K562 (cell line): Measurements from ENCODE around the gene BTAF1. TPM values are rescaled to one million over a fixed set of nuclear protein-coding genes. Genes with fewer than 3 reads are reported as not detected.

Experiments used
- BCOR ChIP-seq: fragments of 450-650 bp; IDR thresholded peaks from 2 replicates; pipeline ENCODE4 v1.6.1; 2016
- BRD4 ChIP-seq: fragments of 200-600 bp; sonication (generic); IDR thresholded peaks from 2 replicates; pipeline ENCODE4 v1.6.1; 2017; ENCODE audit warnings: inconsistent platforms
- CEBPG ChIP-seq, 3 experiments: fragments of 200-800 bp in 1 of 3; sonication (Bioruptor generic) in 1 of 3; sonication (generic) in 1 of 3; formaldehyde crosslinking in 1 of 3; IDR thresholded peaks in 2 of 3; conservative IDR thresholded peaks in 1 of 3; 2 replicates each; pipeline versions ENCODE4 v1.6.1 to v1.8.0; 2016 to 2022; ENCODE audit warnings: missing compliant biosample characterization in 2 of 3, missing genetic modification characterization in 2 of 3, mild to moderate bottlenecking in 1 of 3, missing genetic modification reagents in 1 of 3
- DIDO1 ChIP-seq: fragments of 450-650 bp; IDR thresholded peaks from 2 replicates; pipeline ENCODE4 v1.6.1; 2016; ENCODE audit warnings: low read depth, missing biosample characterization, missing genetic modification characterization
- DNMT1 ChIP-seq: fragments of 450-650 bp; IDR thresholded peaks from 2 replicates; pipeline ENCODE4 v1.6.1; 2016; ENCODE audit warnings: antibody characterized with exemption, mild to moderate bottlenecking
- EWSR1 ChIP-seq: fragments of 450-650 bp; IDR thresholded peaks from 2 replicates; pipeline ENCODE4 v1.6.1; 2018; ENCODE audit warnings: borderline replicate concordance, mild to moderate bottlenecking, low read depth, moderate library complexity; ENCODE audit not compliant: partially characterized antibody
- KLF13 ChIP-seq: fragments of 450-650 bp; IDR thresholded peaks from 2 replicates; pipeline ENCODE4 v1.6.1; 2016; ENCODE audit warnings: missing genetic modification characterization, low read depth, mild to moderate bottlenecking, missing compliant biosample characterization, moderate library complexity, borderline replicate concordance
- NFE2L1 ChIP-seq: fragments of 450-650 bp; IDR thresholded peaks from 2 replicates; pipeline ENCODE4 v1.6.1; 2016; ENCODE audit warnings: missing genetic modification characterization, low read depth, mild to moderate bottlenecking, missing compliant biosample characterization, moderate library complexity, borderline replicate concordance
- NONO ChIP-seq, 2 experiments: fragments of 200-400 bp in 1 of 2; fragments of 450-650 bp in 1 of 2; formaldehyde crosslinking in 1 of 2; IDR thresholded peaks; 2 replicates each; pipeline ENCODE4 v1.6.1; 2017; ENCODE audit warnings: low read depth in 2 of 2, mild to moderate bottlenecking in 2 of 2, moderate library complexity in 2 of 2, low read length in 1 of 2
- PHTF2 ChIP-seq: fragments of 250-450 bp; sonication (Bioruptor Pico); IDR thresholded peaks from 2 replicates; pipeline ENCODE4 v1.5.0; 2021; ENCODE audit warnings: mild to moderate bottlenecking
- RAD51 ChIP-seq: fragments of 450-650 bp; IDR thresholded peaks from 2 replicates; pipeline ENCODE4 v1.7.1; 2016; ENCODE audit warnings: low read depth, mild to moderate bottlenecking, borderline replicate concordance
- RBFOX2 ChIP-seq: fragments of 200-400 bp; formaldehyde crosslinking; IDR thresholded peaks from 2 replicates; pipeline ENCODE4 v1.6.1; 2017; ENCODE audit warnings: low read depth, mild to moderate bottlenecking, low read length, moderate library complexity
- TCF7 ChIP-seq: sonication (generic); IDR thresholded peaks from 2 replicates; pipeline ENCODE4 v1.6.1; 2016; ENCODE audit warnings: antibody characterized with exemption, borderline replicate concordance
- ZNF347 ChIP-seq: fragments of 450-650 bp; formaldehyde crosslinking; IDR thresholded peaks from 2 replicates; pipeline ENCODE4 v1.4.0; 2020; ENCODE audit warnings: low read depth, mild to moderate bottlenecking, moderate library complexity
- ZNF408 ChIP-seq: fragments of 250-450 bp; sonication (Bioruptor Pico); IDR thresholded peaks from 2 replicates; pipeline ENCODE4 v1.4.0; 2020; ENCODE audit warnings: low read depth, mild to moderate bottlenecking, moderate library complexity
- ZNF830 ChIP-seq: fragments of 250-450 bp; sonication (Bioruptor Pico); IDR thresholded peaks from 2 replicates; pipeline ENCODE4 v1.5.0; 2021; ENCODE audit warnings: mild to moderate bottlenecking
- polyA plus RNA-seq, 8 experiments: library from polyadenylated mRNA; depleted of rRNA in 4 of 8; stranded (reverse) in 5 of 8; unstranded in 3 of 8; fragments of >200 nt; fragmentation: Nextera tagmentation in 2 of 8; fragmentation: Illumina TruSeq in 1 of 8; extraction: Ambion mirVana in 2 of 8; extraction: Trizol in 1 of 8; gene quantifications; 2 replicates each; pipeline versions ENCODE4 v1.2.1 to v1.2.3, GENCODE V29; 2011 to 2014; ENCODE audit warnings: inconsistent platforms in 1 of 8, missing spikeins in 1 of 8
- total RNA-seq, 7 experiments: library from RNA; depleted of rRNA in 6 of 7; stranded (reverse); fragments of >200 nt in 6 of 7; fragmentation: Illumina TruSeq in 2 of 7; extraction: Trizol in 2 of 7; gene quantifications; 2 replicates each; pipeline versions ENCODE4 v1.2.1 to v1.2.3, GENCODE V29; 2011 to 2021; ENCODE audit warnings: low replicate concordance in 1 of 7
- TF ChIP-seq, protein P1 (sequence below): fragments of 250-450 bp; sonication (Bioruptor Pico); IDR thresholded peaks from 2 replicates; pipeline ENCODE4 v1.8.0; 2021; ENCODE audit warnings: mild to moderate bottlenecking, moderate library complexity
- TF ChIP-seq, protein P2 (sequence below): sonication (generic); formaldehyde crosslinking; IDR thresholded peaks from 2 replicates; pipeline ENCODE4 v1.8.0; 2022; ENCODE audit warnings: missing genetic modification reagents, mild to moderate bottlenecking, moderate library complexity, borderline replicate concordance
- TF ChIP-seq, protein P3 (sequence below): sonication (generic); formaldehyde crosslinking; IDR thresholded peaks from 2 replicates; pipeline ENCODE4 v1.8.0; 2023; ENCODE audit warnings: mild to moderate bottlenecking, missing genetic modification reagents
- TF ChIP-seq, protein P4 (sequence below): sonication (generic); IDR thresholded peaks from 2 replicates; pipeline ENCODE4 v1.6.1; 2016

Gene BTAF1
- total and polyA plus RNA-seq, 9 of the 15 experiments (the other 6 are each of a cell fraction or from before 2014, with no cell fraction given) = 6.6 to 70.7 (median 30.5) TPM

DNA sequence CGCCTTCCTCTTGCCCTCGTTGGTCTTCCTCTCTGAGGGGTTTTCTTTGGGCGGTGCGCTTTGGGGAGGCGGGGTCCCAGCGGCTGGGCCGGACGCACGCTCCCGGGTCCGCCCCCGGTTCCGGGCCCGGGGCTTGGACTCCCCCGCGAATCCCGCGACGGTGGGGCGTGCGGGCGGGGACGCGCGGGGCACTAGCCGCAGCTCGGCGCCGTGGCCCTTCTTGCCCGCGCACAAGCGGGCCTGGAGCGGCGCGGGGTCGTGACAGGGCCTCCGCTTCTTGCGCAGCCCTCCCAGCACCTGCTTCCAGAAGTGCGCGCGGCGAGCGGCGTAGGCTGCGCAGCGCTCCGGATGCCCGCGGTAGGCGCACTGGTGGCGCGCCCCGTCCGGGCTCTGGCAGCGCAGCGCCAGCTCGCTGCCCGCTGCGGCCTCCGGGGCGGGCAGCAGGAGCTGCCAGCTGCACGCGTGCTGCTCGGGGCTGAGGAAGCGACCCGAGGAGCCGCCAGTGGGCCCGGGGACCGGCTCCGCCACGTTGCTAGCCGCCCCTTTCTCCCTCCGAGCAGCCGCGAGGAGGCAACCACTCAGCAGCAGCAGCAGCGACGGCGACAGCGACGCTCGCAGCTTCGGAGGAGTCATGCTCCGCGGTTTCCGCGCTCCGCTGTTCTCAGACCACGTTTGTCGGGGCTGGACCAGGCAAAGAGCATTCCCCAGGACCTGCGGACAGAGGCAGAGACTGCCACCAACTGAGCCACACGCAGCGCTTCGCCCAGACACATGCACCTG is 15.0 kb upstream of the BTAF1 start (continued):
- TF ChIP-seq, protein P1, sequence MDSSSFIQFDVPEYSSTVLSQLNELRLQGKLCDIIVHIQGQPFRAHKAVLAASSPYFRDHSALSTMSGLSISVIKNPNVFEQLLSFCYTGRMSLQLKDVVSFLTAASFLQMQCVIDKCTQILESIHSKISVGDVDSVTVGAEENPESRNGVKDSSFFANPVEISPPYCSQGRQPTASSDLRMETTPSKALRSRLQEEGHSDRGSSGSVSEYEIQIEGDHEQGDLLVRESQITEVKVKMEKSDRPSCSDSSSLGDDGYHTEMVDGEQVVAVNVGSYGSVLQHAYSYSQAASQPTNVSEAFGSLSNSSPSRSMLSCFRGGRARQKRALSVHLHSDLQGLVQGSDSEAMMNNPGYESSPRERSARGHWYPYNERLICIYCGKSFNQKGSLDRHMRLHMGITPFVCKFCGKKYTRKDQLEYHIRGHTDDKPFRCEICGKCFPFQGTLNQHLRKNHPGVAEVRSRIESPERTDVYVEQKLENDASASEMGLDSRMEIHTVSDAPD (CRISPR knock-in tag) = no peak
- TF ChIP-seq, protein P2, sequence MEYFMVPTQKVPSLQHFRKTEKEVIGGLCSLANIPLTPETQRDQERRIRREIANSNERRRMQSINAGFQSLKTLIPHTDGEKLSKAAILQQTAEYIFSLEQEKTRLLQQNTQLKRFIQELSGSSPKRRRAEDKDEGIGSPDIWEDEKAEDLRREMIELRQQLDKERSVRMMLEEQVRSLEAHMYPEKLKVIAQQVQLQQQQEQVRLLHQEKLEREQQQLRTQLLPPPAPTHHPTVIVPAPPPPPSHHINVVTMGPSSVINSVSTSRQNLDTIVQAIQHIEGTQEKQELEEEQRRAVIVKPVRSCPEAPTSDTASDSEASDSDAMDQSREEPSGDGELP (CRISPR knock-in tag) = peak; percentile 78; the same call in 1 of the 2 replicates
- TF ChIP-seq EWSR1 (no peak), NFE2L1 (tag) (no peak), PHTF2 (CRISPR knock-in tag) (no peak), TCF7 (no peak), RAD51 (no peak), NONO (IDR thresholded peaks at IDR 0.05; ENCODE audit: low read depth in 2 of 2, low read length in 1 of 2) (0 out of 4 replicates have a peak, but pooled peaks have one; percentile 49 to 50), KLF13 (no peak), BRD4 (no peak), ZNF830 (CRISPR knock-in tag) (no peak), DIDO1 (tag) (no peak), ZNF408 (CRISPR knock-in tag) (no peak), ZNF347 (CRISPR knock-in tag) (no peak), RBFOX2 (peak; percentile 83), BCOR (no peak), CEBPG (CRISPR knock-in tag; IDR thresholded peaks at IDR 0.05) (no peak), CEBPG (tag; conservative IDR thresholded peaks at IDR 0.05 in 1 of 2, IDR thresholded peaks at IDR 0.05 in 1 of 2) (no peak), DNMT1 (no peak)
- TF ChIP-seq, protein P3, sequence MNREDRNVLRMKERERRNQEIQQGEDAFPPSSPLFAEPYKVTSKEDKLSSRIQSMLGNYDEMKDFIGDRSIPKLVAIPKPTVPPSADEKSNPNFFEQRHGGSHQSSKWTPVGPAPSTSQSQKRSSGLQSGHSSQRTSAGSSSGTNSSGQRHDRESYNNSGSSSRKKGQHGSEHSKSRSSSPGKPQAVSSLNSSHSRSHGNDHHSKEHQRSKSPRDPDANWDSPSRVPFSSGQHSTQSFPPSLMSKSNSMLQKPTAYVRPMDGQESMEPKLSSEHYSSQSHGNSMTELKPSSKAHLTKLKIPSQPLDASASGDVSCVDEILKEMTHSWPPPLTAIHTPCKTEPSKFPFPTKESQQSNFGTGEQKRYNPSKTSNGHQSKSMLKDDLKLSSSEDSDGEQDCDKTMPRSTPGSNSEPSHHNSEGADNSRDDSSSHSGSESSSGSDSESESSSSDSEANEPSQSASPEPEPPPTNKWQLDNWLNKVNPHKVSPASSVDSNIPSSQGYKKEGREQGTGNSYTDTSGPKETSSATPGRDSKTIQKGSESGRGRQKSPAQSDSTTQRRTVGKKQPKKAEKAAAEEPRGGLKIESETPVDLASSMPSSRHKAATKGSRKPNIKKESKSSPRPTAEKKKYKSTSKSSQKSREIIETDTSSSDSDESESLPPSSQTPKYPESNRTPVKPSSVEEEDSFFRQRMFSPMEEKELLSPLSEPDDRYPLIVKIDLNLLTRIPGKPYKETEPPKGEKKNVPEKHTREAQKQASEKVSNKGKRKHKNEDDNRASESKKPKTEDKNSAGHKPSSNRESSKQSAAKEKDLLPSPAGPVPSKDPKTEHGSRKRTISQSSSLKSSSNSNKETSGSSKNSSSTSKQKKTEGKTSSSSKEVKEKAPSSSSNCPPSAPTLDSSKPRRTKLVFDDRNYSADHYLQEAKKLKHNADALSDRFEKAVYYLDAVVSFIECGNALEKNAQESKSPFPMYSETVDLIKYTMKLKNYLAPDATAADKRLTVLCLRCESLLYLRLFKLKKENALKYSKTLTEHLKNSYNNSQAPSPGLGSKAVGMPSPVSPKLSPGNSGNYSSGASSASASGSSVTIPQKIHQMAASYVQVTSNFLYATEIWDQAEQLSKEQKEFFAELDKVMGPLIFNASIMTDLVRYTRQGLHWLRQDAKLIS (CRISPR knock-in tag) = no peak
- TF ChIP-seq, protein P4, sequence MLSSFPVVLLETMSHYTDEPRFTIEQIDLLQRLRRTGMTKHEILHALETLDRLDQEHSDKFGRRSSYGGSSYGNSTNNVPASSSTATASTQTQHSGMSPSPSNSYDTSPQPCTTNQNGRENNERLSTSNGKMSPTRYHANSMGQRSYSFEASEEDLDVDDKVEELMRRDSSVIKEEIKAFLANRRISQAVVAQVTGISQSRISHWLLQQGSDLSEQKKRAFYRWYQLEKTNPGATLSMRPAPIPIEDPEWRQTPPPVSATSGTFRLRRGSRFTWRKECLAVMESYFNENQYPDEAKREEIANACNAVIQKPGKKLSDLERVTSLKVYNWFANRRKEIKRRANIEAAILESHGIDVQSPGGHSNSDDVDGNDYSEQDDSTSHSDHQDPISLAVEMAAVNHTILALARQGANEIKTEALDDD = no peak
